ENCODE measurements around the gene RAMACL.
"Not testable (repeated sequence)": the region's sequence is repeated elsewhere in the genome, so short reads cannot be mapped to it uniquely, and the experiment has no call there.

RAMACL gene

GRCh38 chr6:166595949-166596348, 9.5 kb upstream of the RAMACL start:
- no peak for DNase-seq (ENCODE audit: low read depth)

- no peak for DNase-seq (ENCODE audit: low read depth)
Observed at GRCh38 chr6:166595061-166595780, 8.7 kb upstream of the RAMACL start.

- no peak for DNase-seq (ENCODE audit: low read depth)
Observed at GRCh38 chr6:166592821-166593220, 6.3 kb upstream of the RAMACL start.

GRCh38 chr6:166591961-166592520, 5.6 kb upstream of the RAMACL start:
- no peak for DNase-seq (ENCODE audit: low read depth)

GRCh38 chr6:166591026-166591425, 4.5 kb upstream of the RAMACL start:
- no peak for DNase-seq (ENCODE audit: low read depth)

- DNase-seq (ENCODE audit: low read depth): no peak
Observed at GRCh38 chr6:166589786-166590574, 3.5 kb upstream of the RAMACL start.

GRCh38 chr6:166589337-166589731, 2.9 kb upstream of the RAMACL start:
- DNase-seq (ENCODE audit: low read depth): no peak

- no peak for DNase-seq (ENCODE audit: low read depth)
Observed at GRCh38 chr6:166588691-166589336, 2.3 kb upstream of the RAMACL start.

- DNase-seq (ENCODE audit: low read depth): no peak
Observed at GRCh38 chr6:166587631-166588413, 1.3 kb upstream of the RAMACL start.

- no peak for DNase-seq (ENCODE audit: low read depth)
Observed at GRCh38 chr6:166584853-166585429, 1.5 kb downstream of the RAMACL start.

GRCh38 chr6:166584155-166584554, 2.3 kb downstream of the RAMACL start:
- DNase-seq (ENCODE audit: low read depth): no peak

GRCh38 chr6:166583230-166583965, 3.1 kb downstream of the RAMACL start:
- no peak for DNase-seq (ENCODE audit: low read depth)

GRCh38 chr6:166582258-166582657, 4.2 kb downstream of the RAMACL start:
- DNase-seq (ENCODE audit: low read depth): no peak

- not testable (repeated sequence) for DNase-seq (ENCODE audit: low read depth)
Observed at GRCh38 chr6:166581801-166582200, 4.7 kb downstream of the RAMACL start.

GRCh38 chr6:166581091-166581511, 5.4 kb downstream of the RAMACL start:
- no peak for DNase-seq (ENCODE audit: low read depth)

GRCh38 chr6:166580076-166581050, 6.1 kb downstream of the RAMACL start:
- DNase-seq (ENCODE audit: low read depth): no peak

GRCh38 chr6:166579237-166579850, 7.1 kb downstream of the RAMACL start:
- DNase-seq (ENCODE audit: low read depth): no peak

- no peak for DNase-seq (ENCODE audit: low read depth)
Observed at GRCh38 chr6:166578536-166579236, 7.8 kb downstream of the RAMACL start.
